ENCODE data around the gene ZSWIM1. TPM values are rescaled to one million over a fixed set of nuclear protein-coding genes. Genes with fewer than 3 reads are reported as not detected.
A peak's percentile ranks its signal among the peaks of the same experiment; 100 is the strongest.

The ZSWIM1 gene
- total and polyA plus RNA-seq, 2 of the 13 experiments (the other 11 are each of a cell fraction or from before 2014, with no cell fraction given): 9.5 to 11.7 TPM

GRCh38 chr20:45872626-45873025, 8.4 kb upstream of the ZSWIM1 start:
- H4K20me1 ChIP-seq (ENCODE audit: insufficient read depth, low read length): no peaks in the 10 kb centered on the region
- H2AFZ ChIP-seq (ENCODE audit: low read length): no peak overlapping the region
- intact Hi-C loops (cut with micrococcal nuclease; ENCODE audit: unreplicated experiment): no loop called here
- no peak overlapping the region for H3K9ac ChIP-seq (ENCODE audit: insufficient read depth, low read depth, low read length)
- H3K27ac ChIP-seq (ENCODE audit: extremely low read length, insufficient read depth, low read length): no peak overlapping the region
- H3K27me3 ChIP-seq (ENCODE audit: control insufficient read depth in 1 of 2, insufficient read depth in 2 of 2, low read length in 2 of 2): no peaks in the 10 kb centered on the region
- H3K4me1 ChIP-seq (ENCODE audit: insufficient read depth, low read length): peaks cover 31% of the 10 kb centered on the region
- H3K9me3 ChIP-seq (ENCODE audit: low read length): no peaks in the 10 kb centered on the region
- no peak overlapping the region for H3K4me2 ChIP-seq (ENCODE audit: low read depth, low read length)
- no peak overlapping the region for H3K4me3 ChIP-seq (replicated peaks in 1 of 3; ENCODE audit: insufficient read depth in 1 of 3, low read depth in 2 of 3, low read length in 3 of 3)
- ChIA-PET POLR2A (interaction anchor here (1.0 to 2.7 kb wide), 5 partner anchors 8 to 18 kb away, joined by 3 to 14 read pairs (median 5); partner anchors contain the start of genes NEURL2 and ZSWIM1), CTCF (ENCODE audit: low intra/inter-chr PET ratio, low total read pairs) (no interaction called here)
- H3K79me2 ChIP-seq (ENCODE audit: insufficient read depth, low read length): no peaks in the 10 kb centered on the region
- peaks cover 2 to 8% of the 10 kb centered on the region in 2 experiments; a peak in 2 of 5 replicates for H3K36me3 ChIP-seq (replicated peaks in 1 of 2; ENCODE audit: control insufficient read depth in 1 of 2, insufficient read depth in 2 of 2, low read length in 2 of 2)
- 82% methylated on average over 4 of the region's 4 CpGs for WGBS (ENCODE audit: low lambda C conversion rate)
- ATAC-seq: peak; percentile 77
- BruUV-seq (replicated peaks): no TSS peak
- FAIRE-seq: no peak
- peak; percentile 45 for DNase-seq (ENCODE audit: low spot score)
- in situ Hi-C loops (cut with HindIII; ENCODE audit: extremely low pct_ligation_motif_present, low pct_unique_long_range_greater_than_20kb): no loop called here
- TF ChIP-seq FOXK2 (IDR thresholded peaks at IDR 0.05) (no peak), LCORL (IDR thresholded peaks at IDR 0.05) (no peak), LCORL (CRISPR knock-in tag; IDR thresholded peaks at IDR 0.05) (0 out of 2 replicates have a peak, but pooled peaks have one; percentile 39), TEAD3 (CRISPR knock-in tag; optimal IDR thresholded peaks at IDR 0.05; ENCODE audit: borderline replicate concordance) (peak; percentile 34), RXRB (CRISPR knock-in tag; IDR thresholded peaks at IDR 0.05; ENCODE audit: borderline replicate concordance) (no peak), NFKBIZ (CRISPR knock-in tag; IDR thresholded peaks at IDR 0.05) (no peak), ZNF101 (CRISPR knock-in tag; IDR thresholded peaks at IDR 0.05; ENCODE audit: borderline replicate concordance, low read depth) (no peak), CREB3 (CRISPR knock-in tag; IDR thresholded peaks at IDR 0.05) (no peak), ZHX1 (CRISPR knock-in tag; IDR thresholded peaks at IDR 0.05; ENCODE audit: low read depth) (no peak), FOXA1 (IDR thresholded peaks at IDR 0.05) (no peak), FOXA1 (CRISPR knock-in tag; IDR thresholded peaks at IDR 0.05) (peak; percentile 28; the same call in 1 of the 2 replicates), ZNF607 (CRISPR knock-in tag; IDR thresholded peaks at IDR 0.05; ENCODE audit: borderline replicate concordance) (0 out of 2 replicates have a peak, but pooled peaks have one; percentile 26), MTF2 (CRISPR knock-in tag; IDR thresholded peaks at IDR 0.05; ENCODE audit: borderline replicate concordance) (no peak), CSRNP2 (CRISPR knock-in tag; conservative IDR thresholded peaks at IDR 0.05; ENCODE audit: low read depth) (no peak), KMT2A (CRISPR knock-in tag; IDR thresholded peaks at IDR 0.05) (0 out of 2 replicates have a peak, but pooled peaks have one; percentile 28), ZNF704 (CRISPR knock-in tag; IDR thresholded peaks at IDR 0.05; ENCODE audit: borderline replicate concordance) (no peak), ZNF773 (CRISPR knock-in tag; IDR thresholded peaks at IDR 0.05; ENCODE audit: borderline replicate concordance) (no peak), ZSCAN20 (CRISPR knock-in tag; IDR thresholded peaks at IDR 0.05; ENCODE audit: borderline replicate concordance) (no peak)
- TF ChIP-seq, protein P1, sequence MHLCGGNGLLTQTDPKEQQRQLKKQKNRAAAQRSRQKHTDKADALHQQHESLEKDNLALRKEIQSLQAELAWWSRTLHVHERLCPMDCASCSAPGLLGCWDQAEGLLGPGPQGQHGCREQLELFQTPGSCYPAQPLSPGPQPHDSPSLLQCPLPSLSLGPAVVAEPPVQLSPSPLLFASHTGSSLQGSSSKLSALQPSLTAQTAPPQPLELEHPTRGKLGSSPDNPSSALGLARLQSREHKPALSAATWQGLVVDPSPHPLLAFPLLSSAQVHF (CRISPR knock-in tag; IDR thresholded peaks at IDR 0.05): no peak
